Ishikawa (cell line): ENCODE results near the gene GDF2.

ENCODE experiments used
- CREB1 ChIP-seq: IDR thresholded peaks from 2 replicates; pipeline ENCODE4 v1.6.1; 2012; ENCODE audit warnings: low read depth
- EP300 ChIP-seq: IDR thresholded peaks from 2 replicates; pipeline ENCODE4 v1.6.1; 2012; ENCODE audit warnings: borderline replicate concordance
- FOXM1 ChIP-seq: IDR thresholded peaks from 2 replicates; pipeline ENCODE4 v1.6.1; 2012; ENCODE audit warnings: low read depth, borderline replicate concordance
- NFIC ChIP-seq: IDR thresholded peaks from 2 replicates; pipeline ENCODE4 v1.6.1; 2012
- REST ChIP-seq: IDR thresholded peaks from 2 replicates; pipeline ENCODE4 v1.6.1; 2012; ENCODE audit warnings: low read depth, mild to moderate bottlenecking
- TCF12 ChIP-seq: IDR thresholded peaks from 2 replicates; pipeline ENCODE4 v1.6.1; 2012; ENCODE audit warnings: low read depth
- ZBTB7A ChIP-seq: IDR thresholded peaks from 2 replicates; pipeline ENCODE4 v1.6.1; 2012; ENCODE audit warnings: low read depth
- TF ChIP-seq, protein P1 (sequence below): IDR thresholded peaks from 2 replicates; pipeline ENCODE4 v1.6.1; 2012

GRCh38 chr10:47323087-47323486, 833 bp downstream of the GDF2 start:
- TF ChIP-seq TCF12 (no peak), ZBTB7A (no peak), EP300 (no peak), CREB1 (no peak), REST (no peak), NFIC (no peak), FOXM1 (no peak)
- TF ChIP-seq, protein P1, sequence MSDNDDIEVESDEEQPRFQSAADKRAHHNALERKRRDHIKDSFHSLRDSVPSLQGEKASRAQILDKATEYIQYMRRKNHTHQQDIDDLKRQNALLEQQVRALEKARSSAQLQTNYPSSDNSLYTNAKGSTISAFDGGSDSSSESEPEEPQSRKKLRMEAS, result no peak
